Panc1 (cell line): ENCODE measurements around the gene TMEM218. TPM values are rescaled to one million over a fixed set of nuclear protein-coding genes. Genes with fewer than 3 reads are reported as not detected.

Experiments used
- ATAC-seq: fragments of 200-7000 bp; cut with Tn5 transposase; 2 replicates; pipeline ENCODE4 v1.9.1; 2020; ENCODE audit warnings: mild to moderate bottlenecking, moderate library complexity
- BruUV-seq: library from RNA; stranded (reverse); fragments of 400-500 nt; replicated peaks from 2 replicates; lab custom pipeline; 2021; lab: Mats Ljungman, UMichigan
- CTCF ChIA-PET: fragments of 300-600 bp; sonication (Branson Sonifier 250); formaldehyde crosslinking; loops from one replicate; lab custom pipeline; 2022; ENCODE audit warnings: antibody characterized with exemption; lab: Charles Lee
- POLR2A ChIA-PET: fragments of 300-600 bp; sonication (Branson Sonifier 250); formaldehyde crosslinking; loops from one replicate; lab custom pipeline; 2022; ENCODE audit warnings: antibody characterized with exemption; lab: Charles Lee
- DNase-seq: peaks from one replicate; pipeline ENCODE4 v3.0.0-alpha.2; 2010; ENCODE audit warnings: low read depth, low spot score
- H3K27ac ChIP-seq: 2 replicates; pipeline ENCODE4 v1.5.1; 2011; ENCODE audit warnings: mild to moderate bottlenecking, low read length, inconsistent platforms
- H3K27me3 ChIP-seq: fragments of 200-500 bp; sonication (Bioruptor generic); 2 replicates; pipeline ENCODE4 v1.6.0; 2014; ENCODE audit warnings: low read length, inconsistent platforms; ENCODE audit not compliant: control insufficient read depth, insufficient read depth
- H3K36me3 ChIP-seq: fragments of 200-500 bp; sonication (Bioruptor generic); 2 replicates; pipeline ENCODE4 v1.5.1; 2014; ENCODE audit warnings: inconsistent platforms, mild to moderate bottlenecking, low read length, moderate library complexity; ENCODE audit not compliant: control insufficient read depth, insufficient read depth
- H3K4me1 ChIP-seq: 2 replicates; pipeline ENCODE4 v1.5.1; 2011; ENCODE audit warnings: inconsistent platforms, mild to moderate bottlenecking, low read length, moderate library complexity; ENCODE audit not compliant: control insufficient read depth, insufficient read depth
- H3K4me3 ChIP-seq, 2 experiments: 2 replicates each; pipeline ENCODE4 v1.5.1; 2011 to 2012; ENCODE audit warnings: low read depth in 2 of 2, low read length in 2 of 2, mild to moderate bottlenecking in 2 of 2, inconsistent platforms in 1 of 2, moderate library complexity in 1 of 2
- H3K9me3 ChIP-seq: fragments of 200-500 bp; sonication (Bioruptor generic); 2 replicates; pipeline ENCODE4 v1.5.1; 2014; ENCODE audit warnings: low read depth, mild to moderate bottlenecking, inconsistent platforms, low read length, moderate library complexity; ENCODE audit not compliant: control insufficient read depth, insufficient read depth
- CTCF ChIP-seq: fragments of 450-650 bp; IDR thresholded peaks from 2 replicates; pipeline ENCODE4 v1.5.1; 2017; ENCODE audit warnings: mild to moderate bottlenecking
- POLR2AphosphoS5 ChIP-seq: IDR thresholded peaks from 2 replicates; pipeline ENCODE4 v1.6.1; 2012; ENCODE audit warnings: mild to moderate bottlenecking, low read depth, low read length, moderate library complexity
- REST ChIP-seq, 2 experiments: IDR thresholded peaks; 2 replicates each; pipeline ENCODE4 v1.6.1; 2011 to 2012; ENCODE audit warnings: low read depth in 2 of 2, control low read depth in 1 of 2, low read length in 1 of 2, mild to moderate bottlenecking in 1 of 2, moderate library complexity in 1 of 2; ENCODE audit not compliant: insufficient read depth in 1 of 2
- SIN3A ChIP-seq: IDR thresholded peaks from 2 replicates; pipeline ENCODE4 v1.6.1; 2012; ENCODE audit warnings: low read depth, mild to moderate bottlenecking, low read length, moderate library complexity, borderline replicate concordance; ENCODE audit not compliant: insufficient read depth
- TCF7L2 ChIP-seq: IDR thresholded peaks from 2 replicates; pipeline ENCODE4 v1.6.1; 2011; ENCODE audit warnings: mild to moderate bottlenecking, low read depth, low read length, inconsistent platforms
- in situ Hi-C: cut with HindIII; loops from 2 replicates; pipeline ENCODE4 v1.10.0; 2016; ENCODE audit warnings: low sequenced_read_pairs, low pct_unique_long_range_greater_than_20kb
- intact Hi-C: fragments of 100-400 bp; cut with micrococcal nuclease; formaldehyde crosslinking; loops from one replicate; pipeline ENCODE4 v1.10.0; 2022; ENCODE audit not compliant: unreplicated experiment
- total RNA-seq: library from RNA; stranded (reverse); gene quantifications from one replicate; pipeline ENCODE4 v1.2.1, GENCODE V29; 2021; ENCODE audit not compliant: unreplicated experiment

TMEM218 gene
- total RNA-seq, 1 experiment from 2014 or later, result 26.8 TPM

GRCh38 chr11:125100136-125100535 lies 11.3 kb downstream of the TMEM218 start:
- no peaks in the 10 kb centered on the region for H3K27me3 ChIP-seq
- H3K36me3 ChIP-seq, result peaks cover 3% of the 10 kb centered on the region
- in situ Hi-C loops, result no loop called here
- ChIA-PET POLR2A (no interaction called here), CTCF (no interaction called here)
- no peak for ATAC-seq
- intact Hi-C loops, result no loop called here
- no peak overlapping the region for H3K4me3 ChIP-seq
- H3K27ac ChIP-seq, result no peak overlapping the region
- TF ChIP-seq CTCF (no peak), TCF7L2 (no peak), SIN3A (no peak), POLR2AphosphoS5 (no peak), REST (IDR thresholded peaks at IDR 0.05; ENCODE audit: insufficient read depth in 1 of 2, low read depth in 2 of 2, low read length in 1 of 2) (no peak)
- BruUV-seq, result no TSS peak
- no peak for DNase-seq
- no peaks in the 10 kb centered on the region for H3K4me1 ChIP-seq
- no peaks in the 10 kb centered on the region for H3K9me3 ChIP-seq

- no TSS peak for BruUV-seq
- Histone ChIP-seq H3K4me3 (no peak overlapping the region), H3K36me3 (peaks cover 3% of the 10 kb centered on the region), H3K27ac (no peak overlapping the region), H3K9me3 (no peaks in the 10 kb centered on the region), H3K27me3 (no peaks in the 10 kb centered on the region), H3K4me1 (no peaks in the 10 kb centered on the region)
- CTCF ChIA-PET, result no interaction called here
- ATAC-seq, result no peak
- no peak for DNase-seq
- POLR2A ChIA-PET, result no interaction called here
- in situ Hi-C loops, result no loop called here
- intact Hi-C loops, result loop anchor here (5.0 kb wide), 1 partner anchor 308 kb away; no protein-coding TSS in a partner anchor
- TF ChIP-seq SIN3A, result no peak
- no peak for TF ChIP-seq TCF7L2
- no peak for TF ChIP-seq REST (IDR thresholded peaks at IDR 0.05; ENCODE audit: insufficient read depth in 1 of 2, low read depth in 2 of 2, low read length in 1 of 2)
- TF ChIP-seq CTCF, result no peak
- no peak for TF ChIP-seq POLR2AphosphoS5
Measured at GRCh38 chr11:125094731-125095130, 16.7 kb downstream of the TMEM218 start.
